Measurements from ENCODE around the gene AMIGO3.

AMIGO3 gene

GRCh38 chr3:49717211-49717958 lies 2.1 kb downstream of the AMIGO3 start:
- no peak overlapping the region for H3K27ac ChIP-seq (ENCODE audit: low read depth, low read length)
- peaks cover 27% of the 10 kb centered on the region for H3K36me3 ChIP-seq (ENCODE audit: control insufficient read depth, insufficient read depth, low read length)
- no peaks in the 10 kb centered on the region for H3K9me3 ChIP-seq (ENCODE audit: control insufficient read depth, insufficient read depth, low read length)
- H3K4me1 ChIP-seq (ENCODE audit: control insufficient read depth, insufficient read depth, low read length): no peaks in the 10 kb centered on the region
- H3K4me3 ChIP-seq (ENCODE audit: low read depth, low read length): no peak overlapping the region
- no peaks in the 10 kb centered on the region for H3K27me3 ChIP-seq (ENCODE audit: control insufficient read depth, insufficient read depth, low read length)
- H3K9ac ChIP-seq (ENCODE audit: low read depth, low read length): no peak overlapping the region

- Histone ChIP-seq H3K27ac (ENCODE audit: low read depth, low read length) (no peak overlapping the region), H3K4me1 (ENCODE audit: control insufficient read depth, insufficient read depth, low read length) (no peaks in the 10 kb centered on the region), H3K4me3 (ENCODE audit: low read depth, low read length) (no peak overlapping the region), H3K27me3 (ENCODE audit: control insufficient read depth, insufficient read depth, low read length) (no peaks in the 10 kb centered on the region), H3K36me3 (ENCODE audit: control insufficient read depth, insufficient read depth, low read length) (peaks cover 21% of the 10 kb centered on the region), H3K9ac (ENCODE audit: low read depth, low read length) (no peak overlapping the region), H3K9me3 (ENCODE audit: control insufficient read depth, insufficient read depth, low read length) (no peaks in the 10 kb centered on the region)
Measured at GRCh38 chr3:49716691-49717210, 2.7 kb downstream of the AMIGO3 start.

GRCh38 chr3:49716169-49716568 lies 3.3 kb downstream of the AMIGO3 start:
- no peaks in the 10 kb centered on the region for H3K4me1 ChIP-seq (ENCODE audit: control insufficient read depth, insufficient read depth, low read length)
- H3K36me3 ChIP-seq (ENCODE audit: control insufficient read depth, insufficient read depth, low read length): peaks cover 15% of the 10 kb centered on the region

GRCh38 chr3:49715611-49716121 lies 3.8 kb downstream of the AMIGO3 start:
- Histone ChIP-seq H3K4me1 (ENCODE audit: control insufficient read depth, insufficient read depth, low read length) (no peaks in the 10 kb centered on the region), H3K4me3 (ENCODE audit: low read depth, low read length) (no peak overlapping the region), H3K27ac (ENCODE audit: low read depth, low read length) (no peak overlapping the region), H3K9me3 (ENCODE audit: control insufficient read depth, insufficient read depth, low read length) (no peaks in the 10 kb centered on the region), H3K9ac (ENCODE audit: low read depth, low read length) (no peak overlapping the region), H3K27me3 (ENCODE audit: control insufficient read depth, insufficient read depth, low read length) (no peaks in the 10 kb centered on the region), H3K36me3 (ENCODE audit: control insufficient read depth, insufficient read depth, low read length) (peaks cover 10% of the 10 kb centered on the region)

More at GRCh38 chr3:49716169-49716568, 3.3 kb downstream of the AMIGO3 start:
- Histone ChIP-seq H3K27me3 (ENCODE audit: control insufficient read depth, insufficient read depth, low read length) (no peaks in the 10 kb centered on the region), H3K27ac (ENCODE audit: low read depth, low read length) (no peak overlapping the region), H3K9ac (ENCODE audit: low read depth, low read length) (no peak overlapping the region), H3K4me3 (ENCODE audit: low read depth, low read length) (no peak overlapping the region), H3K9me3 (ENCODE audit: control insufficient read depth, insufficient read depth, low read length) (no peaks in the 10 kb centered on the region)

- Histone ChIP-seq H3K4me1 (ENCODE audit: control insufficient read depth, insufficient read depth, low read length) (no peaks in the 10 kb centered on the region), H3K27ac (ENCODE audit: low read depth, low read length) (no peak overlapping the region), H3K9ac (ENCODE audit: low read depth, low read length) (no peak overlapping the region), H3K36me3 (ENCODE audit: control insufficient read depth, insufficient read depth, low read length) (peaks cover 9% of the 10 kb centered on the region), H3K4me3 (ENCODE audit: low read depth, low read length) (no peak overlapping the region), H3K9me3 (ENCODE audit: control insufficient read depth, insufficient read depth, low read length) (no peaks in the 10 kb centered on the region), H3K27me3 (ENCODE audit: control insufficient read depth, insufficient read depth, low read length) (no peaks in the 10 kb centered on the region)
Measured at GRCh38 chr3:49714728-49715550, 4.5 kb downstream of the AMIGO3 start.

GRCh38 chr3:49713336-49714105 lies 6.0 kb downstream of the AMIGO3 start:
- Histone ChIP-seq H3K9ac (ENCODE audit: low read depth, low read length) (no peak overlapping the region), H3K27ac (ENCODE audit: low read depth, low read length) (no peak overlapping the region), H3K4me3 (ENCODE audit: low read depth, low read length) (no peak overlapping the region), H3K9me3 (ENCODE audit: control insufficient read depth, insufficient read depth, low read length) (no peaks in the 10 kb centered on the region), H3K27me3 (ENCODE audit: control insufficient read depth, insufficient read depth, low read length) (no peaks in the 10 kb centered on the region), H3K4me1 (ENCODE audit: control insufficient read depth, insufficient read depth, low read length) (no peaks in the 10 kb centered on the region), H3K36me3 (ENCODE audit: control insufficient read depth, insufficient read depth, low read length) (peaks cover 10% of the 10 kb centered on the region)

- Histone ChIP-seq H3K9me3 (ENCODE audit: control insufficient read depth, insufficient read depth, low read length) (no peaks in the 10 kb centered on the region), H3K4me1 (ENCODE audit: control insufficient read depth, insufficient read depth, low read length) (no peaks in the 10 kb centered on the region), H3K4me3 (ENCODE audit: low read depth, low read length) (no peak overlapping the region), H3K27ac (ENCODE audit: low read depth, low read length) (no peak overlapping the region), H3K27me3 (ENCODE audit: control insufficient read depth, insufficient read depth, low read length) (no peaks in the 10 kb centered on the region), H3K9ac (ENCODE audit: low read depth, low read length) (no peak overlapping the region), H3K36me3 (ENCODE audit: control insufficient read depth, insufficient read depth, low read length) (peaks cover 13% of the 10 kb centered on the region)
Measured at GRCh38 chr3:49712631-49713317, 6.7 kb downstream of the AMIGO3 start.

- Histone ChIP-seq H3K9me3 (ENCODE audit: control insufficient read depth, insufficient read depth, low read length) (no peaks in the 10 kb centered on the region), H3K27ac (ENCODE audit: low read depth, low read length) (no peak overlapping the region), H3K4me3 (ENCODE audit: low read depth, low read length) (no peak overlapping the region), H3K36me3 (ENCODE audit: control insufficient read depth, insufficient read depth, low read length) (peaks cover 13% of the 10 kb centered on the region), H3K27me3 (ENCODE audit: control insufficient read depth, insufficient read depth, low read length) (no peaks in the 10 kb centered on the region), H3K9ac (ENCODE audit: low read depth, low read length) (no peak overlapping the region), H3K4me1 (ENCODE audit: control insufficient read depth, insufficient read depth, low read length) (no peaks in the 10 kb centered on the region)
Measured at GRCh38 chr3:49712166-49712565, 7.3 kb downstream of the AMIGO3 start.

- no peaks in the 10 kb centered on the region for H3K9me3 ChIP-seq (ENCODE audit: control insufficient read depth, insufficient read depth, low read length)
- no peaks in the 10 kb centered on the region for H3K4me1 ChIP-seq (ENCODE audit: control insufficient read depth, insufficient read depth, low read length)
- no peaks in the 10 kb centered on the region for H3K27me3 ChIP-seq (ENCODE audit: control insufficient read depth, insufficient read depth, low read length)
- H3K36me3 ChIP-seq (ENCODE audit: control insufficient read depth, insufficient read depth, low read length): peaks cover 13% of the 10 kb centered on the region
- no peak overlapping the region for H3K9ac ChIP-seq (ENCODE audit: low read depth, low read length)
- no peak overlapping the region for H3K4me3 ChIP-seq (ENCODE audit: low read depth, low read length)
- no peak overlapping the region for H3K27ac ChIP-seq (ENCODE audit: low read depth, low read length)
Measured at GRCh38 chr3:49711489-49711888, 8.0 kb downstream of the AMIGO3 start.

GRCh38 chr3:49709852-49710251 lies 9.6 kb downstream of the AMIGO3 start:
- H3K9me3 ChIP-seq (ENCODE audit: control insufficient read depth, insufficient read depth, low read length): no peaks in the 10 kb centered on the region
- no peak overlapping the region for H3K27ac ChIP-seq (ENCODE audit: low read depth, low read length)
- peaks cover 15% of the 10 kb centered on the region for H3K36me3 ChIP-seq (ENCODE audit: control insufficient read depth, insufficient read depth, low read length)
- H3K9ac ChIP-seq (ENCODE audit: low read depth, low read length): no peak overlapping the region
- H3K4me3 ChIP-seq (ENCODE audit: low read depth, low read length): no peak overlapping the region
- H3K27me3 ChIP-seq (ENCODE audit: control insufficient read depth, insufficient read depth, low read length): no peaks in the 10 kb centered on the region
- H3K4me1 ChIP-seq (ENCODE audit: control insufficient read depth, insufficient read depth, low read length): no peaks in the 10 kb centered on the region
